GM12878 (cell line): Measurements from ENCODE around the gene LYRM4.

Source experiments
- FOXK2 ChIP-seq: fragments of 450-650 bp; IDR thresholded peaks from 2 replicates; pipeline ENCODE4 v1.6.1; 2017; ENCODE audit warnings: mild to moderate bottlenecking, moderate library complexity
- ZNF274 ChIP-seq: IDR thresholded peaks from one replicate; pipeline ENCODE4 v1.8.0; 2011; ENCODE audit not compliant: insufficient read length, insufficient read depth
- TF ChIP-seq, protein P1 (sequence below), 3 experiments: IDR thresholded peaks in 2 of 3; conservative IDR thresholded peaks in 1 of 3; 2 replicates each; pipeline ENCODE4 v1.5.1; 2011; ENCODE audit warnings: low read depth in 3 of 3, low read length in 3 of 3, mild to moderate bottlenecking in 3 of 3, control low read depth in 2 of 3, moderate library complexity in 2 of 3, inconsistent platforms in 1 of 3, mixed read lengths in 1 of 3; ENCODE audit not compliant: control insufficient read depth in 2 of 3, insufficient read depth in 1 of 3; ENCODE audit errors: extremely low read depth in 1 of 3
- TF ChIP-seq, protein P2 (sequence below): IDR thresholded peaks from 2 replicates; pipeline ENCODE4 v1.6.1; 2012; ENCODE audit warnings: low read depth, low read length, improper control_type of control experiment

- TF ChIP-seq ZNF274: no peak
- TF ChIP-seq, protein P1, sequence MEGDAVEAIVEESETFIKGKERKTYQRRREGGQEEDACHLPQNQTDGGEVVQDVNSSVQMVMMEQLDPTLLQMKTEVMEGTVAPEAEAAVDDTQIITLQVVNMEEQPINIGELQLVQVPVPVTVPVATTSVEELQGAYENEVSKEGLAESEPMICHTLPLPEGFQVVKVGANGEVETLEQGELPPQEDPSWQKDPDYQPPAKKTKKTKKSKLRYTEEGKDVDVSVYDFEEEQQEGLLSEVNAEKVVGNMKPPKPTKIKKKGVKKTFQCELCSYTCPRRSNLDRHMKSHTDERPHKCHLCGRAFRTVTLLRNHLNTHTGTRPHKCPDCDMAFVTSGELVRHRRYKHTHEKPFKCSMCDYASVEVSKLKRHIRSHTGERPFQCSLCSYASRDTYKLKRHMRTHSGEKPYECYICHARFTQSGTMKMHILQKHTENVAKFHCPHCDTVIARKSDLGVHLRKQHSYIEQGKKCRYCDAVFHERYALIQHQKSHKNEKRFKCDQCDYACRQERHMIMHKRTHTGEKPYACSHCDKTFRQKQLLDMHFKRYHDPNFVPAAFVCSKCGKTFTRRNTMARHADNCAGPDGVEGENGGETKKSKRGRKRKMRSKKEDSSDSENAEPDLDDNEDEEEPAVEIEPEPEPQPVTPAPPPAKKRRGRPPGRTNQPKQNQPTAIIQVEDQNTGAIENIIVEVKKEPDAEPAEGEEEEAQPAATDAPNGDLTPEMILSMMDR (IDR thresholded peaks at IDR 0.05 in 2 of 3, conservative IDR thresholded peaks at IDR 0.05 in 1 of 3; ENCODE audit: control insufficient read depth in 2 of 3, extremely low read depth in 1 of 3, insufficient read depth in 1 of 3, low read depth in 3 of 3, low read length in 3 of 3): no peak
- TF ChIP-seq, protein P2, sequence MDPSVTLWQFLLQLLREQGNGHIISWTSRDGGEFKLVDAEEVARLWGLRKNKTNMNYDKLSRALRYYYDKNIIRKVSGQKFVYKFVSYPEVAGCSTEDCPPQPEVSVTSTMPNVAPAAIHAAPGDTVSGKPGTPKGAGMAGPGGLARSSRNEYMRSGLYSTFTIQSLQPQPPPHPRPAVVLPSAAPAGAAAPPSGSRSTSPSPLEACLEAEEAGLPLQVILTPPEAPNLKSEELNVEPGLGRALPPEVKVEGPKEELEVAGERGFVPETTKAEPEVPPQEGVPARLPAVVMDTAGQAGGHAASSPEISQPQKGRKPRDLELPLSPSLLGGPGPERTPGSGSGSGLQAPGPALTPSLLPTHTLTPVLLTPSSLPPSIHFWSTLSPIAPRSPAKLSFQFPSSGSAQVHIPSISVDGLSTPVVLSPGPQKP: no peak
- no peak for TF ChIP-seq FOXK2
Observed at GRCh38 chr6:5095236-5095635, 165.5 kb downstream of the LYRM4 start.
